ENCODE data around the gene COPZ2. TPM values are rescaled to one million over a fixed set of nuclear protein-coding genes. Genes with fewer than 3 reads are reported as not detected.

Gene COPZ2
- total RNA-seq, 6 donors from 2014 or later, result 5.2 to 33.5 (median 17.7) TPM

DNA sequence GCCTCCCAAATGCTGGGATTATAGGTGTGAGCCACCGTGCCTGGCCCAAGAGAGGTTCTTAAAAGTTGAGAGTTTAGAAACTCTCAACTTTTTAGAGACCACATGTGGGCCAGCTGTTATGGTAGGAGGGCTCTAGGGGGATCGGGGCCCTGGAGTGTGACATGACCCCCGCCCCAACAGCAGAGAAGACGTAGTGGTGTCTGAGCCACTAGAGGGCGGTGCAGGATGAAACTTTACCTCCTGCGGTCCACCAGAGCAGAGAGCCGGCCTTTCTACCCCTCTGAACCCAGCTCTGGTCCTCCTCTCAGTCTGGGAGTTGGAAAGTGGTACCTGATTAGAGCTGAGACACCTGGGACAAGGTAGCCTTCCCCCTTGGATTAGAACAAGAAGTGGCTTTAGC lies 59.3 kb downstream of the COPZ2 start:
- peak; percentile 65 to 70 for ATAC-seq (ENCODE audit: low FRiP score in 2 of 2)
- Histone ChIP-seq H3K4me1 (peaks cover 0 to 6% (median 1%) of the 10 kb centered on the region in 4 donors), H3K27ac (no peak overlapping the region), H3K27me3 (no peaks in the 10 kb centered on the region), H3K4me3 (no peak overlapping the region), H3K36me3 (peaks cover 31 to 100% (median 91%) of the 10 kb centered on the region in 4 donors), H3K9me3 (no peaks in the 10 kb centered on the region)
- TF ChIP-seq EP300 (IDR thresholded peaks at IDR 0.05), result no peak
- TF ChIP-seq, protein P1, sequence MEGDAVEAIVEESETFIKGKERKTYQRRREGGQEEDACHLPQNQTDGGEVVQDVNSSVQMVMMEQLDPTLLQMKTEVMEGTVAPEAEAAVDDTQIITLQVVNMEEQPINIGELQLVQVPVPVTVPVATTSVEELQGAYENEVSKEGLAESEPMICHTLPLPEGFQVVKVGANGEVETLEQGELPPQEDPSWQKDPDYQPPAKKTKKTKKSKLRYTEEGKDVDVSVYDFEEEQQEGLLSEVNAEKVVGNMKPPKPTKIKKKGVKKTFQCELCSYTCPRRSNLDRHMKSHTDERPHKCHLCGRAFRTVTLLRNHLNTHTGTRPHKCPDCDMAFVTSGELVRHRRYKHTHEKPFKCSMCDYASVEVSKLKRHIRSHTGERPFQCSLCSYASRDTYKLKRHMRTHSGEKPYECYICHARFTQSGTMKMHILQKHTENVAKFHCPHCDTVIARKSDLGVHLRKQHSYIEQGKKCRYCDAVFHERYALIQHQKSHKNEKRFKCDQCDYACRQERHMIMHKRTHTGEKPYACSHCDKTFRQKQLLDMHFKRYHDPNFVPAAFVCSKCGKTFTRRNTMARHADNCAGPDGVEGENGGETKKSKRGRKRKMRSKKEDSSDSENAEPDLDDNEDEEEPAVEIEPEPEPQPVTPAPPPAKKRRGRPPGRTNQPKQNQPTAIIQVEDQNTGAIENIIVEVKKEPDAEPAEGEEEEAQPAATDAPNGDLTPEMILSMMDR (IDR thresholded peaks at IDR 0.05), result peak; percentile 39 to 69 (median 60)
- WGBS, 2 donors, result 34 to 50% methylated on average over 1 to 7 of the region's 7 CpGs
- peak in 1 of 2 donors; percentile 42 for DNase-seq

Small RNAs within 50 kb of the gene (small RNA-seq; reads per million reads assigned to genes)
- gene AC004477.2 (0 reads per million in 4 donors), gene MIR152 (56.3 to 109 (median 86.2) reads per million in 4 donors)

Other genes with a start within 250 kb of the COPZ2 start
- 10 to 100 TPM; 10.7 to 44.0 (median 19.3) TPM for gene OSBPL7, start 216.0 kb downstream of the COPZ2 start, total RNA-seq
- gene MRPL10, start 206.3 kb downstream of the COPZ2 start, total RNA-seq, result 10 to 100 TPM; 23.1 to 44.2 (median 28.6) TPM
- 10 to 100 TPM in 1 of 6 donors, 1 to 10 TPM in 4, under 1 TPM in 1; 0.49 to 23.5 (median 9.1) TPM for gene LRRC46, start 206.1 kb downstream of the COPZ2 start, total RNA-seq
- 10 to 100 TPM; 24.4 to 73.3 (median 34.8) TPM for gene SCRN2, start 196.5 kb downstream of the COPZ2 start, total RNA-seq
- gene SP6, start 186.6 kb downstream of the COPZ2 start, total RNA-seq, result 1 to 10 TPM in 5 of 6 donors, under 1 TPM in 1; 0.76 to 6.4 (median 2.4) TPM
- 10 to 100 TPM in 3 of 6 donors, 1 to 10 TPM in 3; 7.6 to 19.4 (median 13.1) TPM for gene SP2, start 141.6 kb downstream of the COPZ2 start, total RNA-seq
- gene PNPO, start 96.2 kb downstream of the COPZ2 start, total RNA-seq, result 10 to 100 TPM; 16.2 to 40.2 (median 28.7) TPM
- 100 to 1,000 TPM in 1 of 6 donors, 10 to 100 TPM in 5; 34.2 to 105 (median 75.2) TPM for gene PRR15L, start 79.9 kb downstream of the COPZ2 start, total RNA-seq
- 100 to 1,000 TPM in 5 of 6 donors, 10 to 100 TPM in 1; 76.6 to 661 (median 160) TPM for gene CDK5RAP3, start 66.7 kb downstream of the COPZ2 start, total RNA-seq
- gene NFE2L1, start 10.6 kb upstream of the COPZ2 start, total RNA-seq, result 100 to 1,000 TPM; 105 to 203 (median 148) TPM
- 10 to 100 TPM; 12.6 to 38.8 (median 28.0) TPM for gene CBX1, start 63.7 kb upstream of the COPZ2 start, total RNA-seq
- gene SNX11, start 70.0 kb upstream of the COPZ2 start, total RNA-seq, result 10 to 100 TPM; 19.5 to 27.2 (median 23.7) TPM

Data from upper lobe of left lung (tissue), 6 donors.